Activated naive CD4-positive, alpha-beta T cell (primary cell): ENCODE results near the gene NBPF6.
"Not testable (repeated sequence)": the region's sequence is repeated elsewhere in the genome, so short reads cannot be mapped to it uniquely, and the experiment has no call there.

Experiments
- DNase-seq, 4 experiments: peaks; one replicate each; lab custom pipeline; 2025; lab: John Stamatoyannopoulos, UW

Gene NBPF6, protein sequence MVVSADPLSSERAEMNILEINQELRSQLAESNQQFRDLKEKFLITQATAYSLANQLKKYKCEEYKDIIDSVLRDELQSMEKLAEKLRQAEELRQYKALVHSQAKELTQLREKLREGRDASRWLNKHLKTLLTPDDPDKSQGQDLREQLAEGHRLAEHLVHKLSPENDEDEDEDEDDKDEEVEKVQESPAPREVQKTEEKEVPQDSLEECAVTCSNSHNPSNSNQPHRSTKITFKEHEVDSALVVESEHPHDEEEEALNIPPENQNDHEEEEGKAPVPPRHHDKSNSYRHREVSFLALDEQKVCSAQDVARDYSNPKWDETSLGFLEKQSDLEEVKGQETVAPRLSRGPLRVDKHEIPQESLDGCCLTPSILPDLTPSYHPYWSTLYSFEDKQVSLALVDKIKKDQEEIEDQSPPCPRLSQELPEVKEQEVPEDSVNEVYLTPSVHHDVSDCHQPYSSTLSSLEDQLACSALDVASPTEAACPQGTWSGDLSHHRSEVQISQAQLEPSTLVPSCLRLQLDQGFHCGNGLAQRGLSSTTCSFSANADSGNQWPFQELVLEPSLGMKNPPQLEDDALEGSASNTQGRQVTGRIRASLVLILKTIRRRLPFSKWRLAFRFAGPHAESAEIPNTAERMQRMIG

GRCh38 chr1:108450043-108450442 is at the start of gene NBPF6:
Gene NBPF6 (plus strand): TSS chr1:108450343. CDS start chr1:108450602, 259 bp downstream.
- not testable (repeated sequence) for DNase-seq

DNA sequence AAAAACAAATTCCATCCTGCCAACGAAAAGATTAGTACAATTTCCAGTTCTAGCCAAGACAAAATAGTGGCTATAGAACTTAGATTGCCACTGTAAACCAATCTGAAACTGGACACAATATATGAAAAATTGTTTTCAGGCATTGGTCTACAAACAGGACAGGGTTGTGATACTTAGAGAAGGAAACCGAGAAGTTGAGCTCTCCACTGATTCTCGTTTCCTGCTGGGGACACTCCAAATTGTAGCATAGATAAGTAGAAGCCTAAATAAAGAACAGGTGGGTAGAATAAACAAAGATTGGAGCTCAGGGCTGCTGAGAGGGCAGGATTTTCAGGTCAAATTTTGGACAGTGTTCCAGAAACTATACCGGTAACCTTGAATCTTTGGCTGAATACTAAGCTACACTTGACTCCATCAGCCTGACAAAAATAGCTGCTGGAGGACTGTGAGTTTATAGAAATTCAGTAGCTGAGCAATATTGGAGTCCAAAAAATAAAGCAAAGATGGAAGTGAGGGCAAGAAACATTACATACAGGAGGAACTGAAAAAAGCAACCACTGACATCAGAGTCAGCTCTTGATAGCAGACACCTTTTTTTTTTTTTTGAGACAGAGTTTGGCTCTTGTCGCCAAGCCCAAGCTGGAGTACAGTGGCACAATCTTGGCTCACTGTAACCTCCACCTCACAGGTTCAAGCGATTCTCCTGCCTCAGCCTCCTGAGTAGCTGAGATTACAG is 38.9 kb upstream of the NBPF6 start:
- DNase-seq = not testable (repeated sequence)

DNA sequence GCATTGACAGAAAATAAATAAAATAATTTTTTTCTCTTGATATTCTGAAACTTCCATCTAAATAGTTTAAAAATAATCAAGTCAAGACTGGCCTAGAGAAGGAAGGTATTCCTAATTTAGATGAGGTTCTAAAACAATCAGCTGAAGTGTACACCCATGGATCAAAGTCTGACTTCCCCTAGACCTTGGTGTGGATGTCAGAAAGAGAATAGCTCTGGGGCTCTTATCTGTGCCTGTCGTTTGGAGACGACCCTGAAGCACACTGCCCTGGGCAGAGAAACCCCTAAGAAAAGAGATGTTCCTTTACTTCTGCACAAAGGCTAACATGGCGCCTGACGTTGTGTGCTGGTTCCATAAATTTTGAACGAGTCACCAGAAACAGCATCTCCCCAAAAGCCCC is 30.0 kb upstream of the NBPF6 start:
- not testable (repeated sequence) for DNase-seq

- DNase-seq = not testable (repeated sequence)
Measured at GRCh38 chr1:108421061-108421916, 28.9 kb upstream of the NBPF6 start.

DNA sequence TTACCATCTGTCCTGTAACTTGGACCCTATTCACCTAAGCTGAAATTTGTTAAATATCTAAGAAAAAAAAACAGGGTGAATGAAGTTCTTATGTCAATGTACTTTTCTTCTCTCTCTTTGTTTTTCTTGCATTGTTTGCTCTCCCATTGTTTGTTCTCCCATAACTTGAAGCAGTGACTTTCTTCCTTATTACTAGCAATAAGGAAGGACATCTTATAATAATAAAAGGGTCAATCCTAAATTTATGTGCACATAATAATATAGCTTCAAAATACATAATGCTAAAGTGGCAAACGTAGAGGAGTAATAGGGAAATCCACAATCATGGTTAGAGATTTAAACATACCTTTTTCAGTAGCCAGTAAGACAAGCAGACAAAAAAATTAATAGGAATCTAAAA is 23.3 kb upstream of the NBPF6 start:
- DNase-seq = not testable (repeated sequence)

- not testable (repeated sequence) for DNase-seq
Measured at GRCh38 chr1:108432002-108432401, 18.1 kb upstream of the NBPF6 start.

DNA sequence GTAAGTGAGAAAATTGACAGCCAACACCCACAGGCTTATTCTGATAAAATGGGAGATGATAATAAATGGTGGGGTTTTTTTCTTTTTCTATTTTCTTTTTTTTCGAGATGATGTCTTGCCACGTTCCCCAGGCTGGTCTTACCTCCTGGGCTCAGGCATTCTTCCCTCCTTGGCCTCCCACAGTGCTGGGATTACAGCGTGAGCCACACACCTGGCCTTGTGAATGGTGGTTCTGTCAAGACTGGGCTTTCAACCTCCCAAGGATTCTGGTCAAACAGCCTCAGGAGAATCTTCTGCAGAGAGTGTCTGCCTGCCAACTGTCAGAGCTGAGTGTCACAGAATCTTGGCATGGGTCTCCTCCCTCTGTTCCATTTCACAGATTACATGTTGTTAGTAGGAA is 16.7 kb upstream of the NBPF6 start:
- DNase-seq = not testable (repeated sequence)

- DNase-seq = not testable (repeated sequence)
Measured at GRCh38 chr1:108438536-108438935, 11.6 kb upstream of the NBPF6 start.

GRCh38 chr1:108454521-108454920 is 4.4 kb downstream of the NBPF6 start:
- not testable (repeated sequence) for DNase-seq

DNA sequence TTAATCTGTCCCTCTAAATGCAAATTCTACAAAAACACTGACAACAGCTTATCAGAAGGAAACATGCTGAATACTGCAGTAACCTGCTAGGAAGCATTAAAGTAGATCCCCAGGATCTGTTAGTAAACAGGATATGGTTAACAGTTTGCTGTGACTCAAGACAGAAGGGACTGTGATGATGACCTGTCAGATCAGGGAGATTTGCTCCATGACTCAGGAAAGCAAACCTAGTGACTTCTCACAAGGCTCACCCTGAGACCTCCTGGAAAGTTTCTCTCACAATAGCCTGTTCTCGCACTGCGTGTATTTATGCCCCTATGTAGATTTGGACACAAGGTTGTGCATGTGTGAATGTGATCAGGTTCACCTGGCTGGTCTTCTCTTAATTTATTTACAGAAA is 8.5 kb downstream of the NBPF6 start:
- DNase-seq = not testable (repeated sequence)

- not testable (repeated sequence) for DNase-seq
Measured at GRCh38 chr1:108461758-108462157, 11.6 kb downstream of the NBPF6 start.

- DNase-seq = not testable (repeated sequence)
Measured at GRCh38 chr1:108463962-108464361, 13.8 kb downstream of the NBPF6 start.

DNA sequence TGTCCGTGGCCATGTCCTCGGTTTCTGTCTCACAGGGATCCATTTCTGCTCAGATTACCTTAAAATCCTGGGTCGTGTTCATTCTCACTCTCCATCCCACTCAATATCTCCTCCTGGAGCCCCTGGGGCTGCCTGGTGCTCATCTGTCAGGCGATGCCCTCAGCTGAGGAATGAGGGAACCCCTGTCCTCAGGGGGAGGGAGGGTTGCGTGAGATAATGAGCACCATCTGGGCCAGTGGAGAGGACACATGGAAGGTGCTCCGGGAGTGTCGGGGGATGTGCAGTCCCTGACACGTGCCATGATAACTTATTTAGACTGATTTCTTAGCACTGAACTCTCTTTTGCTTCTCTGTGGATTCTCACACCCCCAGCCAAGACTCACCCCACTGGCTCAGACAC is 16.0 kb downstream of the NBPF6 start:
- DNase-seq = not testable (repeated sequence)

DNA sequence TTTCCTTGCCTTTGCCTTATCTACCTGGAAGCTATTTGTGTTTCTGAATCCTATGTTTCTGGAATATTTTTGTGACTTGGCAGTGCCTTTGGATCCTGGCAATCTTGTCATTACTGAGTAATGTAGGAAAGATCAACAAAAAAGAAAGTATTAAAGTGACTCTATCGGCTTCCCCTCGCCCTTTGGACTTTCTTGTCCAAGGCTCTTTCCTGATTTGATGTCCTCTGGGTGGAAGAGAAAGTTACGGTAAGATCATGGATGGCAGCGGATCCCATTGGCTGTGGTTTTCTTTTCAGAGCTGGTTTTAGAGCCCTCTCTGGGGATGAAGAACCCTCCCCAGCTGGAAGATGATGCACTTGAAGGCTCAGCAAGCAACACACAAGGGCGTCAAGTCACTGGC is 17.0 kb downstream of the NBPF6 start:
- DNase-seq = not testable (repeated sequence)

DNA sequence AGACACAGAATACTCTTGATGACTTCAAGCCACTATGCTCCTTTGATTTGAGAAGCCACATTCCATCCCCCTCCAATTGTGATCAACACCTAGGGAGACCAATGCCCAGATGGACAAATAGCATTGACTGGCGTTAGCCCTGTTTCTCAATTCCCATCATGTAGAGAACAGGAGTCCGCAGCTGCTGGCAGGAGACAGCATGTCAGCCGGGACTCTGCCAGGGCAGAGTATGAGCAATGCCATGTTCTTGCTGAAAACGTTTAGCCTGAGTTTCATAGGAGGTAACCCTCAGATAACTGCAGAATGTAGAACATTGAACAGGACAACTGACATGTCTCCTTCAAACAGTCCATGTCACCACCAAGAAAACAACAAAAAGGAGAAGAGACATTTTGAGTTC is 20.6 kb downstream of the NBPF6 start:
- DNase-seq = not testable (repeated sequence)

GRCh38 chr1:108474516-108474915 is 24.4 kb downstream of the NBPF6 start:
- DNase-seq = not testable (repeated sequence)

- DNase-seq = no peak
Measured at GRCh38 chr1:108478429-108479015, 28.4 kb downstream of the NBPF6 start.

DNA sequence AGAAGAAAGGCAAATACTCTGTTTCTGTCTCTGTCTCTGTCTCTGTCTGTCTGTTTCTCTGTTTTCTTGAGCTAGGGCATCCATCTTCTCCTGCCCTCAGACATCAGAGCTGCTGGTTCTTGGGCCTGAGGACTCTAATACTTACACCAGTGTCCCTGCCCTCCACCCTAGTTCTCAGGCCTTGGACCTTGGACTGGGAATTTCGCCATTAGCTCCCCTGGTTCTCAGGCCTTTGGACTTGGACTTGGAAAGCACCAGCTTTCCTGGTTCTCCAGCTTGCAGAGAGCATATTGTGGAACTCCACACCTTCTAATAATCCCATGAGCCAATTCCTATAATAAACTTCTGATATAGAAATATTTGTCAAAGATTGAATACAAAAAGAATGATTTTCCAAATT is 32.6 kb downstream of the NBPF6 start:
- DNase-seq = no peak

GRCh38 chr1:108485990-108486389 is 35.8 kb downstream of the NBPF6 start:
- DNase-seq = not testable (repeated sequence)

GRCh38 chr1:108486707-108487106 is 36.6 kb downstream of the NBPF6 start:
- not testable (repeated sequence) for DNase-seq

DNA sequence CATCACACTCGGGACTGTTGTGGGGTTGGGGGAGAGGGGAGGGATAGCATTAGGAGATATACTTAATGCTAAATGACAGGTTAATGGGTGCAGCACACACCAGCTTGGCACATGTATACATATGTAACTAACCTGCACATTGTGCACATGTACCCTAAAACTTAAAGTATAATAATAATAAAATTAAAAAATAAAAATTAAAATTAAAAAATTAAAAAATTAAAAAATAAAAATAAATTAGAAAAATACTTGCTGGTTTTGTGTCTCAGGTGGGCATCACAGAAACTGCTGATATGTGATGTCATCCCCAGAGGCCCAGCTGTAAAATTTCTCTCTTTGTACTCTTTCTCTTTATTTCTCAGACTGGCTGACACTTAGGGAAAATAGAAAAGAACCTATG is 44.9 kb downstream of the NBPF6 start:
- not testable (repeated sequence) for DNase-seq
